GM18505 (cell line): ENCODE measurements around the gene PRRT4.

Experiments used
- ATAC-seq: cut with Tn5 transposase; IDR thresholded peaks from one replicate; pipeline ENCODE4 v1.9.1; 2021; ENCODE audit not compliant: unreplicated experiment
- POLR2A ChIP-seq: IDR thresholded peaks from 4 replicates; pipeline ENCODE4 v1.6.1; 2011; ENCODE audit warnings: borderline replicate concordance; ENCODE audit not compliant: insufficient read depth, insufficient read length; ENCODE audit errors: extremely low read depth

The PRRT4 gene

GRCh38 chr7:128324368-128324680 lies 37.2 kb downstream of the PRRT4 start:
- no peak for TF ChIP-seq POLR2A
- no peak for ATAC-seq

- no peak for ATAC-seq
- no peak for TF ChIP-seq POLR2A
Observed at GRCh38 chr7:128323459-128324367, 37.8 kb downstream of the PRRT4 start.

- ATAC-seq = no peak
- TF ChIP-seq POLR2A = no peak
Observed at GRCh38 chr7:128323040-128323439, 38.5 kb downstream of the PRRT4 start.

GRCh38 chr7:128322040-128322643 lies 39.3 kb downstream of the PRRT4 start:
- TF ChIP-seq POLR2A = no peak
- ATAC-seq = no peak

GRCh38 chr7:128321044-128321422 lies 40.5 kb downstream of the PRRT4 start:
- ATAC-seq = no peak
- TF ChIP-seq POLR2A = no peak

- TF ChIP-seq POLR2A = no peak
- no peak for ATAC-seq
Observed at GRCh38 chr7:128318691-128319090, 42.8 kb downstream of the PRRT4 start.

- no peak for ATAC-seq
Observed at GRCh38 chr7:128311013-128311412, 50.5 kb downstream of the PRRT4 start.

GRCh38 chr7:128310499-128310898 lies 51.0 kb downstream of the PRRT4 start:
- TF ChIP-seq POLR2A = no peak
- ATAC-seq = no peak

More at GRCh38 chr7:128311013-128311412, 50.5 kb downstream of the PRRT4 start:
- no peak for TF ChIP-seq POLR2A

GRCh38 chr7:128309976-128310375 lies 51.5 kb downstream of the PRRT4 start:
- ATAC-seq = no peak
- no peak for TF ChIP-seq POLR2A

GRCh38 chr7:128309124-128309523 lies 52.4 kb downstream of the PRRT4 start:
- ATAC-seq = no peak

GRCh38 chr7:128307061-128307460 lies 54.4 kb downstream of the PRRT4 start:
- TF ChIP-seq POLR2A = no peak
- ATAC-seq = no peak

More at GRCh38 chr7:128309124-128309523, 52.4 kb downstream of the PRRT4 start:
- TF ChIP-seq POLR2A = no peak

GRCh38 chr7:128304212-128304611 lies 57.3 kb downstream of the PRRT4 start:
- no peak for TF ChIP-seq POLR2A
- ATAC-seq = no peak

- no peak for TF ChIP-seq POLR2A
- no peak for ATAC-seq
Observed at GRCh38 chr7:128303643-128304042, 57.8 kb downstream of the PRRT4 start.

GRCh38 chr7:128303133-128303532 lies 58.4 kb downstream of the PRRT4 start:
- ATAC-seq = no peak
- no peak for TF ChIP-seq POLR2A
